WERI-Rb-1 (cell line): ENCODE results near the gene TEX19.
"Not testable (repeated sequence)": the region's sequence is repeated elsewhere in the genome, so short reads cannot be mapped to it uniquely, and the experiment has no call there.

ENCODE experiments used
- DNase-seq: peaks from one replicate; pipeline ENCODE4 v3.0.0-alpha.2; 2020
- H3K27ac ChIP-seq: fragments of 250-450 bp; sonication (Bioruptor Pico); 2 replicates; pipeline ENCODE4 v1.5.1; 2020; ENCODE audit warnings: mild to moderate bottlenecking, moderate library complexity
- H3K27me3 ChIP-seq: fragments of 250-450 bp; sonication (Bioruptor Pico); 2 replicates; pipeline ENCODE4 v1.5.1; 2021; ENCODE audit warnings: mild to moderate bottlenecking, low read depth, moderate library complexity; ENCODE audit not compliant: insufficient read depth, severe bottlenecking
- H3K36me3 ChIP-seq: fragments of 250-450 bp; sonication (Bioruptor Pico); 2 replicates; pipeline ENCODE4 v1.5.1; 2020; ENCODE audit warnings: mild to moderate bottlenecking, moderate library complexity
- H3K4me3 ChIP-seq: 2 replicates; pipeline ENCODE4 v1.5.1; 2011; ENCODE audit warnings: low read depth, mild to moderate bottlenecking, control low read depth, low read length
- H3K9me3 ChIP-seq: fragments of 250-450 bp; sonication (Bioruptor Pico); 2 replicates; pipeline ENCODE4 v1.5.1; 2021; ENCODE audit warnings: mild to moderate bottlenecking, moderate library complexity; ENCODE audit not compliant: severe bottlenecking
- TF ChIP-seq, protein P1 (sequence below): IDR thresholded peaks from 2 replicates; pipeline ENCODE4 v1.5.1; 2011; ENCODE audit warnings: low read depth, mild to moderate bottlenecking, control low read depth, inconsistent platforms, low read length

TEX19 gene

GRCh38 chr17:82375359-82376041, 16.5 kb downstream of the TEX19 start:
- Histone ChIP-seq H3K9me3 (no peaks in the 10 kb centered on the region), H3K36me3 (no peaks in the 10 kb centered on the region), H3K4me3 (no peak overlapping the region), H3K27ac (no peak overlapping the region), H3K27me3 (no peaks in the 10 kb centered on the region)
- TF ChIP-seq, protein P1, sequence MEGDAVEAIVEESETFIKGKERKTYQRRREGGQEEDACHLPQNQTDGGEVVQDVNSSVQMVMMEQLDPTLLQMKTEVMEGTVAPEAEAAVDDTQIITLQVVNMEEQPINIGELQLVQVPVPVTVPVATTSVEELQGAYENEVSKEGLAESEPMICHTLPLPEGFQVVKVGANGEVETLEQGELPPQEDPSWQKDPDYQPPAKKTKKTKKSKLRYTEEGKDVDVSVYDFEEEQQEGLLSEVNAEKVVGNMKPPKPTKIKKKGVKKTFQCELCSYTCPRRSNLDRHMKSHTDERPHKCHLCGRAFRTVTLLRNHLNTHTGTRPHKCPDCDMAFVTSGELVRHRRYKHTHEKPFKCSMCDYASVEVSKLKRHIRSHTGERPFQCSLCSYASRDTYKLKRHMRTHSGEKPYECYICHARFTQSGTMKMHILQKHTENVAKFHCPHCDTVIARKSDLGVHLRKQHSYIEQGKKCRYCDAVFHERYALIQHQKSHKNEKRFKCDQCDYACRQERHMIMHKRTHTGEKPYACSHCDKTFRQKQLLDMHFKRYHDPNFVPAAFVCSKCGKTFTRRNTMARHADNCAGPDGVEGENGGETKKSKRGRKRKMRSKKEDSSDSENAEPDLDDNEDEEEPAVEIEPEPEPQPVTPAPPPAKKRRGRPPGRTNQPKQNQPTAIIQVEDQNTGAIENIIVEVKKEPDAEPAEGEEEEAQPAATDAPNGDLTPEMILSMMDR, result no peak
- DNase-seq, result no peak

DNA sequence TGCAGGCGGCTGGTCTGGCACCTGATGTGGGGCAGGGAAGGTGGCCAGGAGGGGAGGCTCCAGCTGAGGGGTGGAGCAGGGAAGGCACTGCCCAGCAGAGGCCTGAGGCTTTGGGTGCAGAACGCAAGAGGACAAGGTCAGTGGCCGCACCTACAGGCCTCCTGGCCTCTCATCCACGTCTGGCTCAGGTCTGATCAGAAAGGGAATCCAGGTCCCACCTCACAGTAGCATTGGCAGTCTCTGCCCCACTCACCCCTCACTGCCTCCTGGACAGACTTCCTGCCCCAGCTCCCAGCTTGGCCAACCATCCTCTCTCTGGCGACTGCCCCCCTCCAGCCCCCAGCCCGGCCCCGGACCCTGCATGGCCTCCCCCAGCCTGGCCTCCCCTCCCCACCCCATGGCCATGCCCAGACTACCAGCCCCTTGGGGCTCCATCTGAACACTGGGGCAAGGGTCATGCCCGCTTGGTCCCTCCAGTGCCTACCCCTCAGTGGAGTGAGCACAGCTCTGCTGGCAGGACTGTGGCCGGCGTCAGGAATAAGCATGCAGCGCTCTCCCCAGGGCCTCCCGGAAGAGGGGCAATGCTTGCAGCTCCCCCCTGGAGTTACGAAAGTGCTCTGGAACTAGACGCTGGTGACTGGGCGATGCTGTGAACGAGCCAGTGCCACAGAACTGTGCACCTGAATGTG, 17.1 kb downstream of the TEX19 start:
- Histone ChIP-seq H3K36me3 (no peaks in the 10 kb centered on the region), H3K9me3 (no peaks in the 10 kb centered on the region), H3K27me3 (no peaks in the 10 kb centered on the region), H3K27ac (peak overlapping the region; percentile 33), H3K4me3 (no peak overlapping the region)
- TF ChIP-seq, protein P1, result no peak
- DNase-seq, result no peak

- not testable (repeated sequence) for H3K4me3 ChIP-seq, H3K27ac ChIP-seq, H3K36me3 ChIP-seq, DNase-seq, H3K27me3 ChIP-seq, H3K9me3 ChIP-seq
Measured at GRCh38 chr17:82377294-82377693, 18.2 kb downstream of the TEX19 start.

DNA sequence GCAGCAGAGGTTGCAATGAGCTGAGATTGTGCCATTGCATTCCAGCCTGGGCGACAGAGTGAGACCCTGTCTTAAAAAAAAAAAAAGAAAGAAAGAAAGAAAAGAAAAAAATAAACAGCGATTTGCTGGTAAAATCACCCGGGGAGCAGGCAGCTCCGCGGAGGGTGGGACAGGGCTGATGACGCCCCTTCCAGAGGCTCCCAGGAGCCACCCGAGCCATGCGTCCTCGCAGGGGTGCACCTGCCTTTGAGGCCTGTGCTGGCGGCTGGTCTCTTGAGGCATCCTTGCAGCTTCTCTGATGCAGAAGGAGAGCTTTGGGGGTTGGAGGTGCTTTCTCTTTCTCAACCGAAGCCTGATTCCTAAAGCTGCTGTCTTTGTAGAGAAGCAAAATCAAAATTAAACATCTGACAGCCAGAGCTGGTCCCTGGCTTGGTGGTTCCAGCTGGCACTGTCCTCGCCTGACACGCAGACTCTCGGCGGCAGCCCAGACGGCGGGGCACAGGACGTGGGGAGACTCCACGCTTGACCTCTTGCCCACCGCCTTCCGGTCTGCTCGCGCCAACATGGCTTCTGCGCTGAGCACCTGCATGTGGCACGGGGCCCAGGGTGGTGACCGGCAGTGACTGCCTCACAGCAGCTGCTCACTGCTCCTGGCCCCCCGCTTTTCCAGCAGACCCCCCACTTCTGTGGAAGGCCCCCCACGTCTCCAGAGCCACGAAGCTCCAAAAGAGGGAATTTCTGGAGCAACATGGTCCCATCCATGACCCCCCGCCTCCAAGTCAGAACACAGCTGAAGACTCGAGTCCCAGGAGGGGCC, 19.1 kb downstream of the TEX19 start:
- Histone ChIP-seq H3K27me3 (no peaks in the 10 kb centered on the region), H3K36me3 (no peaks in the 10 kb centered on the region), H3K9me3 (no peaks in the 10 kb centered on the region), H3K4me3 (no peak overlapping the region), H3K27ac (no peak overlapping the region)
- no peak for DNase-seq
- TF ChIP-seq, protein P1, result no peak

GRCh38 chr17:82378741-82379021, 19.6 kb downstream of the TEX19 start:
- no peak for DNase-seq
- H3K9me3 ChIP-seq, result no peaks in the 10 kb centered on the region
- no peaks in the 10 kb centered on the region for H3K27me3 ChIP-seq
- TF ChIP-seq, protein P1, result no peak
- no peaks in the 10 kb centered on the region for H3K36me3 ChIP-seq
- H3K27ac ChIP-seq, result no peak overlapping the region
- no peak overlapping the region for H3K4me3 ChIP-seq
